ENCODE data around the gene LSAMP.
A peak's percentile ranks its signal among the peaks of the same experiment; 100 is the strongest.

LSAMP gene

DNA sequence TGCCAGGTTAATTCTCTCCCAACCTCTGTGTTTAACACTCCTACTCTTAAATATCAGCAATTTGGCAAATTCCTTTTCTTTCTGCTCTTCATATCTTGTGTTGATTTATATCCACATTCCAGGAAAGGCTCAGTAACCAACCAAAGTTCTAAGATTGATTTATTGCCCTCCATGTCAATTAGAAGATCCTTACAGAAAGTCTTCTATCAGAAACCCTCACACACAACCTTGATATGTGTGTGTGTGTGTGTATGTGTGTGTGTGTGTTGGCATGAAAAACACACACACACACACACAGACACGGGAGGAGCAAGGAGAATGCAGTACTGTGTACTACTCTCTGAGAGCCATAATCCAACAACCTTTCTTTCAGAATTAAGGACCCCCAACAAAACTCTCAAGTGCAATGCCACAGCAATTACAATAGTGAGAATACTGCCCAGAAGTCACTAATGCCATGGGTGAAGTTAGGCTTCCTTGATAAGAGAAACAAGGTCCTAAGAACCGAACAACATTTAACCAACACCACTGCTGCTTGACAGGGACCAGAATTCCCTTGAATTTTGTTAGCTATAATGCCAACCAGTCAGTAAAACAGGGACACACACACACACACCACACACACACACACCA, 1.1 kb downstream of the LSAMP start:
- Mint-ChIP-seq H3K27me3 (peaks cover 15% of the 10 kb centered on the region), H3K4me3 (no peak overlapping the region), H3K9me3 (no peaks in the 10 kb centered on the region), H3K36me3 (ENCODE audit: low read depth) (no peaks in the 10 kb centered on the region), H3K4me1 (no peaks in the 10 kb centered on the region), H3K27ac (no peak overlapping the region)
- no peak for DNase-seq
- no peak for ATAC-seq

DNA sequence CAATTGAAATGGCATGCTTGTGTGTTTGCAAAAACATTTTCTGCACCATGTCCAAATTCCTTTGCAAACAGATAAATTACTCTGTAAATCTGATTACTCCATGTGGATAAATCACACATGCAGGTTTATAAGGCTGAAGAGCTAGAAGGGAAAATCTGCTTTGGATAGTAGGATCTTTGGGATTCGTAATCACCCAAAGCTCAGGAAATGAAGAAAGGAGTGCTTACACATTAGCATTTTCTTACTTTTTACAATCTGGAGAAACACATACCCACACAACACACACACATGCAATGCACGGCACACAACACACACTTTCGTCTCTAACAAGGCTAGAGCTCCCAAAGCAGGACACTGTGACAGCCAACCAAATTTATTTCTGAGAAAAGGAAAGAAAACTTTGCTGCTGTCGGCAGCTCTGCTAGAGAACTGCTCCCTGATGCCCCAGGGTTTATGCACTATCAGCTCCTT, 2.1 kb downstream of the LSAMP start:
- Mint-ChIP-seq H3K4me1 (no peaks in the 10 kb centered on the region), H3K36me3 (ENCODE audit: low read depth) (no peaks in the 10 kb centered on the region), H3K27me3 (peaks cover 15% of the 10 kb centered on the region), H3K27ac (no peak overlapping the region), H3K9me3 (no peaks in the 10 kb centered on the region), H3K4me3 (no peak overlapping the region)
- ATAC-seq (no peak), DNase-seq (no peak)

DNA sequence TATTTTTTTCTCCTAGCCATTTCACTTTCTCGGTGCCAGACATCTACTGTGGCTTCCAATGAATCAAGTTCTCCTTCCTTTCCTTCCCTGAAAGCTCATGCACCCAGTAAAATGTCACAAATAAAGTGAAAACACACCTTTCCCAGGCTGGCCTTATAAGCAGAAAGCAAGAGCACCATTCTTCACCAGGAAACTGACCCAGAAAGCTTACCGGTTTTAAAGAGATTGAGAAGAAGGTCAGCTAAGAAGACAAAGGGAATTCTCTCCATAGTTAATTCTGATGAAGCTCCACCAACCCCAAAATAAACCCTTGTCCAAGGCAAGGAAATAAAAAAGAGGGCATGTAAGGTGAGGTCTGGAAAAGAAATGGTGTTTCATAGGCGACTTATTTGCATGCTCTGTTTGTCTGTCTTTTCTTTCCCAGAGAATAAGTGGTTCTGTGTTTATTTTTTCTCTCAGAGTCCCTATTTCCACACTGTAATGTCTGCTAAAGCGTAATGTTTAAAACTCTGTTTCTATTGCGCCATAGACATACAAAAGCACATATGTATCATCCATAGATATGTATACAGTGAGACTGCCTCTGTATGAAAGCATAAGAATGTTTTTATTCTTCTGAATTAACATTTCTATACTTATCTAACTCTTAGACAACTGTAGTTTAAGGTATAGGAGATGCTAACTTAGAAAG, 2.8 kb downstream of the LSAMP start:
- peaks cover 13% of the 10 kb centered on the region for H3K27me3 Mint-ChIP-seq
- no peaks in the 10 kb centered on the region for H3K36me3 Mint-ChIP-seq (ENCODE audit: low read depth)
- no peak overlapping the region for H3K27ac Mint-ChIP-seq
- H3K4me3 Mint-ChIP-seq: no peak overlapping the region
- DNase-seq (no peak), ATAC-seq (no peak)
- H3K4me1 Mint-ChIP-seq: no peaks in the 10 kb centered on the region
- no peaks in the 10 kb centered on the region for H3K9me3 Mint-ChIP-seq

DNA sequence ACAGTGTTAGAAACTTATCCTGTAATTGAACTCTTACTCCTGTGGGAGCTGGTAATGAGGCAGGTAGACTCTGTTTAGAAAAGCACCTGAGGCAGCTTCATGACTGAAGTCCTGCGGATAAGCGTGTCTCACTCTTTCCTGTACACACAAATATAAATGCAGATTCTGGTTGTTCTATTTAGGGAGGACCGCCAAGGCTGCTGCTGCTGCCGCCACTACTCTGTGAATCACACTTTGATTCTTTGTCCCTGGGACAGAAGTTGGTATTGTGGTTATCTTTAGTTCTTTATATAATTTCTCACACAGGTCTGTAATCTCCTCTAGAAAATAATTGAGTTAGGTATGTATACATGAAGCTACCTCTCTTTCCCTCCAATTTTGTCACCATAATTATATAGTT, 3.6 kb downstream of the LSAMP start:
- no peak for ATAC-seq
- H3K27me3 Mint-ChIP-seq: peaks cover 13% of the 10 kb centered on the region

DNA sequence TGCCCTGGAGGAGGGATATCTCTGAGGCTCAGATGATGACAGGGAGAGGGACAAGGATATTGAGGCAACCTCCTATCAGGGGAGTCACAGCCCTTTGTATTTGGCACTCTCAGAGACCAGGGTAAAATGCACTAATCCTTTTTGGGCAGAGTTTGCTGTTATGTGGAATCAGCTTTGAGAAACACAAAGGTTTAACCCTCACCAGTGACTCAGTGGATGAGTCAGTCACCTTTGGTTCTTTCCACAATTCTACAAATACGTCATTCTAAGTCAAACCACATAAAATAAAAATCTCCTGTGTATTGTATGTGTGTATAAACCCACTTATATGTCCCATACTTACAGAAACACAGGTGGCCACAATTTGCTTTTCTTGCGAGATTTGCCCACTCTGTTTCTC, 5.1 kb downstream of the LSAMP start:
- no peaks in the 10 kb centered on the region for H3K36me3 Mint-ChIP-seq (ENCODE audit: low read depth)
- DNase-seq (no peak), ATAC-seq (peak; percentile 24)
- no peak overlapping the region for H3K4me3 Mint-ChIP-seq
- H3K4me1 Mint-ChIP-seq: no peaks in the 10 kb centered on the region
- no peaks in the 10 kb centered on the region for H3K9me3 Mint-ChIP-seq
- peaks cover 10% of the 10 kb centered on the region for H3K27me3 Mint-ChIP-seq
- no peak overlapping the region for H3K27ac Mint-ChIP-seq

More for the DNA sequence above, 3.6 kb downstream of the LSAMP start:
- H3K4me1 Mint-ChIP-seq: no peaks in the 10 kb centered on the region
- no peaks in the 10 kb centered on the region for H3K36me3 Mint-ChIP-seq (ENCODE audit: low read depth)
- DNase-seq: no peak
- H3K27ac Mint-ChIP-seq: no peak overlapping the region
- H3K9me3 Mint-ChIP-seq: no peaks in the 10 kb centered on the region
- no peak overlapping the region for H3K4me3 Mint-ChIP-seq

DNA sequence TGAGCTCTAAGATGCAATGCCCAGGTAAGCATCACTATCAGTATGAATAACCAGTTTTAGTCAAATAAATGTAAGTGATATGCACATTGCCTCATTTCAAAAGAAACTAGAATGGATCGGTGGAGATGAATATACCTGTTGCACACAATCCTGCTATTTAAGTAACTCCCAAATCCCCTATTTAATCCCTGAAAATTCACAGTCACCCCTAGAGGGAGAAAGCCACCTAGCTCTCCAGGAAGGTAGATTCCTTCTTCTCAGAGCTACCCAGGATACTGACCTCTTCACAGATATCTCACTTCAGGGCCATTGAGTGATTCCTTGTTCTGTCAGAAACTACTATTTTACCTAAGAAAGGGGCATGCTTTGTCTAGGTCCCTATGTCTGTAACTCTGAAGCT, 11.7 kb downstream of the LSAMP start:
- no peaks in the 10 kb centered on the region for H3K27me3 Mint-ChIP-seq
- H3K27ac Mint-ChIP-seq: no peak overlapping the region
- no peak overlapping the region for H3K4me3 Mint-ChIP-seq
- ATAC-seq (no peak), DNase-seq (no peak)
- H3K36me3 Mint-ChIP-seq (ENCODE audit: low read depth): no peaks in the 10 kb centered on the region
- peaks cover 3% of the 10 kb centered on the region for H3K9me3 Mint-ChIP-seq
- H3K4me1 Mint-ChIP-seq: no peaks in the 10 kb centered on the region

DNA sequence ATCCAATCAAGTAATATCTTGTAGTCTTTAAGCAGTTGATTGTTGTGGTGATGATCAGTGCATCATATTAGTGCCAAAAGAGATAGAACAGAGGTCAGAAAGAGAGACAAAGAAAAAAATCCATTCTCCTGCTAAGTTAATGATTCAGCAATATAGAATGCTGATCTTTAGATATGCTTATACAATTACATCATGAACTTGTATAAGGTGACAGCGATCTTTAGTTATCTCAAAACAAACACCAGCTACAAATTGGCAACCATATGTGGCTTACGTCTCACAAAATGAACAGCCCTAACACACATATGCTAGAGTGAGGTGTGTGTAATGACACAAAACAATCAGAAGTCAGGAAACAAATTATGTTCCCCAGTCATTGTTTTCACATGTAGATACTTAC, 12.5 kb downstream of the LSAMP start:
- no peak overlapping the region for H3K4me3 Mint-ChIP-seq
- no peak for DNase-seq

DNA sequence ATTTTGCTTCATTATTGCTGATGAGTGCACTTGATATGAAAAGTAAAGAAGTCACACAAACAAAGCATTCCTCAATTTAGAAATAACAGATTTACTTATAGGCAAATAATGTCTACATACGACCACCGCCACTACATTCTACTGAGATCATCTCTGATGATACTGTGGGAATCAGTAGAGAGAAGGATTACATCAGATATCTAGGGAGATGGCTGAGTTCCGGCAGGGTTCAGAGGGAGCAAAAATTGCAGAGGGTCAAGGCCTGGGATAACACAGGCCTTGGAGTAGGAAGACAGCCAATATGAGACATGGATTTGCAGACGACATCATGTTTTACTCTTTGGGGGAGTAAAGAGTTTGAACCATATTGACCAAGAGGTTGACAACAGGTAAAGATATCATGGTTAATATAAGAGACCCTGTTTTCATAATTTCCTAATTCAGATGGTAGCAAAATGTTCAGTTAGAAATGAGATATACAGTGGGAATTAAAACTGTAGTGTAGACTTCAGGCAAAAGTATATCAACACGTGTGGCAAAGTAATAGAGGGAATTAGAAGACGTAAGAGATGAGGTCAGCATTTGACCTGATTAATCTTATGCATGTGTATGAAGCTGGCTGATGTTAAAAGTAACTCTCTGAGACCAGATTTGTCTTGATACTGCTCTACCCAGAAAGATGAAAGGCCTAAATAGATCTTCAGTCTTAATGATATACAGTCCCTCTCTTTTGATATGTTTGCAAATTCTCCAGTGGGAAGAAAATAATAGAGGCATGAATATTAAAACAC, 15.6 kb downstream of the LSAMP start:
- Mint-ChIP-seq H3K27me3 (no peaks in the 10 kb centered on the region), H3K27ac (no peak overlapping the region), H3K4me1 (no peaks in the 10 kb centered on the region), H3K9me3 (peaks cover 3% of the 10 kb centered on the region), H3K36me3 (ENCODE audit: low read depth) (no peaks in the 10 kb centered on the region), H3K4me3 (no peak overlapping the region)
- ATAC-seq (no peak), DNase-seq (no peak)

More for the DNA sequence above, 12.5 kb downstream of the LSAMP start:
- Mint-ChIP-seq H3K9me3 (peaks cover 3% of the 10 kb centered on the region), H3K36me3 (ENCODE audit: low read depth) (no peaks in the 10 kb centered on the region), H3K27me3 (no peaks in the 10 kb centered on the region), H3K4me1 (no peaks in the 10 kb centered on the region), H3K27ac (no peak overlapping the region)
- ATAC-seq: no peak

DNA sequence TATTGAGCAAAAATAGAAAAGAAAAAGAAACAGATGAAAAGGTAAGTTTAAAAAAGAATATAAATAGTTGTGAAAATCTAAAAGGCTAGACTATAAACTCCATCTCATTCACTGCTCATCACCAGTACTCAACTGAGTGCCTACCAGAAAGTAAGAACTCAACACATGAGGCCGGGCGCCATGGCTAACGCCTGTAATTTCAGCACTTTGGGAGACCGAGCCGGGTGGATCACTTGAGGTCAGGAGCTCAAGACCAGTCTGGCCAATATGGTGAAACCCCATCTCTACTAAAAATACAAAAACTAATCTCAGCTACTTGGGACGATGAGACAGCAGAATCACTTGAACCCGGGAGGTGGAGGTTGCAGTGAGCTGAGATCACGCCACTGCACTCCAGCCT, 19.3 kb downstream of the LSAMP start:
- Mint-ChIP-seq H3K27ac (no peak overlapping the region), H3K4me1 (no peaks in the 10 kb centered on the region), H3K36me3 (ENCODE audit: low read depth) (no peaks in the 10 kb centered on the region), H3K4me3 (no peak overlapping the region), H3K9me3 (no peaks in the 10 kb centered on the region), H3K27me3 (no peaks in the 10 kb centered on the region)
- ATAC-seq (no peak), DNase-seq (no peak)

DNA sequence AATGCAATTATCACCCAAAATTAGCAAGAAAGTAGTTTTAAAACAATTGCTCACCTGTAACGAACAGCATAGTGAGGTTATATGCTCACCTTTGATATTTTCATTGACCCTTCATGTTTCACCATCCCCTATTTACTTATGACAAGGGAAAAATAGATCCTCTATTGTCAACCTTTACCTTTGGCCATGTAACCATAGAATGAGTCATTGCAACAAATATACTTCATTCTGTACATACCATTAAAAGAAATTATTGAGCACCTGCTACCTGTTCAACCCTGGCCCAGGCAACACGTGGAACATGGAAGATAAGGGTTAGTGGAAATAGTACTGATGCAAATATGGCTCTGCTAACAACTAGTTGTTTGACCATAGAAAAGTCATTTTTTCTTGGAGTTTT, 20.2 kb downstream of the LSAMP start:
- DNase-seq (no peak), ATAC-seq (no peak)
- Mint-ChIP-seq H3K27me3 (no peaks in the 10 kb centered on the region), H3K4me1 (no peaks in the 10 kb centered on the region), H3K9me3 (no peaks in the 10 kb centered on the region), H3K36me3 (ENCODE audit: low read depth) (no peaks in the 10 kb centered on the region), H3K27ac (no peak overlapping the region), H3K4me3 (no peak overlapping the region)

DNA sequence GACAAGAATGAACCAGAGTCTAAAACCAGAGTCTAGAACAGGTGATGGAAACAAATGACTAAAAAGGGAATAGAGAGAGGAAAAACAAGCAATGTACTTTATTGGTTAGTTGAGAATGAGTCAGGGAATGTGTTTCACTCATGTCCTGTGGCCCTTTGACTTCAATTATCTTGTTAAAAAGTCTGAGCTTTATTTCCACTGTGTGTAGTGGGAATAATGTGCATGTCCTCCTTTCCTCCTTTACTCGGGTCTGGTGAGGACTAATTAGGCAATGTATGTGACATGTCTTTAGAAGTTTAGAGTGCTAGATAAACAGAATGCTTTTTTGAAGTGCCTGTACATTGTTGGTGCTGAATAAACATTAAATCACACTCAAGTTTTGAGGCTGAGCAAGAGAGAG, 21.3 kb downstream of the LSAMP start:
- Mint-ChIP-seq H3K4me1 (no peaks in the 10 kb centered on the region), H3K27ac (no peak overlapping the region), H3K36me3 (ENCODE audit: low read depth) (no peaks in the 10 kb centered on the region), H3K27me3 (no peaks in the 10 kb centered on the region), H3K4me3 (no peak overlapping the region), H3K9me3 (no peaks in the 10 kb centered on the region)
- ATAC-seq (no peak), DNase-seq (no peak)

DNA sequence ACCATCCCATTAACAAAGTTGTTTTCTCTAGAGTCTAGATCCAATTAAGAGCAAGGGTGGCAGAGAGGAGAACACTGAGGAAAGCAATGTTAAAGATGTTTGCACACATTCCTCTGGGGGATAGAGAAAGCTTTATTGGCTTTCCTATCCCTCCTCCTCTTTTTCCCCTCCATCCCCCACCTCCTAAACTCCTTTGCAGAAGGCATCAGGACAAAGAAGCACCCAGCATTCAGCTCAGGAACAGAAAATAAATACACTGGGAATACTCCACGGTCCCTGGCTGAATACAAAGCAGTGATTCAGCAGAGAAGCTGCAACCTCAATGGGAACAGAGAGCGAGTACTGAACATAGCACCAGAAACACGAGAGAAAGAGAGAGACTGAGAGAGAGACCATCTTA, 21.9 kb downstream of the LSAMP start:
- no peak overlapping the region for H3K4me3 Mint-ChIP-seq
- DNase-seq (no peak), ATAC-seq (no peak)

DNA sequence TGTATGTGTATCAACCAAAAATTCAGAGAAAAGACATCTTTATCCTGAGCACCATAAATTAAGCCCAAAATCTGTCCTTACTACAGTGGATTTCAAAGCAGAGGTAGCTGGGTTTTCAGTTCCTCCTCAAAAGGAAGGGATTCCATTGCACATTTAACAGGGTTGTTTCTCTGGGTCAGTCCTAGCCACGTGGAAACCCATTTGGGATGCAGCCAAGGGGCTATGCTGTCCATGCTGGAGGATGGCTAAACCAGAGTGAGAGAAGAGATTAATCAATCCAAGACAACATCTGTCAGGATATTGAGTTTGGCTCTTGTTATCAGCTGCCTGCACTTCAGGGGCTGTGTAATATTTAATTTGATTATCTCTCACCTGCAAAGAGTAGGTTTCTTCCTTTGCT, 28.1 kb downstream of the LSAMP start:
- H3K27ac Mint-ChIP-seq: no peak overlapping the region
- H3K4me3 Mint-ChIP-seq: no peak overlapping the region
- no peak for DNase-seq
- H3K4me1 Mint-ChIP-seq: no peaks in the 10 kb centered on the region
- ATAC-seq: no peak
- H3K9me3 Mint-ChIP-seq: no peaks in the 10 kb centered on the region
- no peaks in the 10 kb centered on the region for H3K36me3 Mint-ChIP-seq (ENCODE audit: low read depth)
- H3K27me3 Mint-ChIP-seq: no peaks in the 10 kb centered on the region

More for the DNA sequence above, 21.9 kb downstream of the LSAMP start:
- Mint-ChIP-seq H3K36me3 (ENCODE audit: low read depth) (no peaks in the 10 kb centered on the region), H3K4me1 (no peaks in the 10 kb centered on the region), H3K27ac (no peak overlapping the region), H3K27me3 (no peaks in the 10 kb centered on the region), H3K9me3 (no peaks in the 10 kb centered on the region)

DNA sequence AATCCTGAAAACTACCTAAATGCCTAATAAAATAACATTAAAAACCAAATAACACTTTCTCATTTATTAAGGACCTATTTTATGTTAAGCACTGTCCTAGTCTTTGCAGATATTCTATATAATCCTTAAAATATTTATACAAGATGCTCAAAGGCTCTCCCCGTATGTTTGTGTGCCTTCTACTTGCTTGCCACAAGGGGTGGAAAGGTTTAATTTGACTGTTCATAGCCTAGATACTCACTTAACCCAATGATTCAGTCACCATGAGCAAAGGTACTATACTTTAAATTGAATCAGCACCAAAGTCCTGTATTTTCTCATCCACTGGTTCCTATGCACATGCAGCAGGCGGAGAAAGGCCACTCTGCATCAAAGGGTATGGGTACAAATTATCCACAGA, 32.0 kb downstream of the LSAMP start:
- H3K4me3 Mint-ChIP-seq: no peak overlapping the region
- ATAC-seq: no peak
- H3K36me3 Mint-ChIP-seq (ENCODE audit: low read depth): no peaks in the 10 kb centered on the region
- H3K4me1 Mint-ChIP-seq: no peaks in the 10 kb centered on the region
- no peaks in the 10 kb centered on the region for H3K9me3 Mint-ChIP-seq
- no peak for DNase-seq
- no peaks in the 10 kb centered on the region for H3K27me3 Mint-ChIP-seq
- no peak overlapping the region for H3K27ac Mint-ChIP-seq

DNA sequence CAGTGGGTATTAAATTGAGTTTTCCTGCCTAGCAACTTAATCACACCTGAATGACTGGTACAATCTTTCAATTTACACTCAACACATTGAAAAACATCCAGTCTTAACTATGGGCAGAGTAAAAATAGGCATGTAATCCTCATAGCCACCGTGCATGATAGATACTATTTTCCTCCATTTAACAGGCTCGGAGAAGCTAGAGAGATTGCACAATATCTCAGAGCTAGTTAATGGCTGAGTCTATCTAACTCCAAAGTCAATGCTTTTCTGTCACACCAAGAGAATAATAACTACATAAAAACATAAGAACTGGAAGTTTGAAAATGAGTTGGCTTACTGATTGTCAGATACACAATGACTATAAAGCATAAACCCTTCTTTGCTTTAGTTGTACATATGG, 36.8 kb downstream of the LSAMP start:
- Mint-ChIP-seq H3K27ac (no peak overlapping the region), H3K9me3 (no peaks in the 10 kb centered on the region), H3K36me3 (ENCODE audit: low read depth) (no peaks in the 10 kb centered on the region), H3K27me3 (no peaks in the 10 kb centered on the region), H3K4me3 (no peak overlapping the region), H3K4me1 (no peaks in the 10 kb centered on the region)
- no peak for ATAC-seq
- DNase-seq: no peak

Measured in activated naive CD8-positive, alpha-beta T cell treated with anti-CD3 and anti-CD28 coated beads, Interleukin-2, amount 50 U/mL, for 24 hours (primary cell).